Inferior parietal cortex (tissue), 1 donor: ENCODE measurements around the gene PBXIP1.

Experiments
- DNase-seq: peaks from one replicate; pipeline ENCODE4 v3.0.0-alpha.2; 2016; ENCODE audit errors: extremely low spot score

The PBXIP1 gene

DNA sequence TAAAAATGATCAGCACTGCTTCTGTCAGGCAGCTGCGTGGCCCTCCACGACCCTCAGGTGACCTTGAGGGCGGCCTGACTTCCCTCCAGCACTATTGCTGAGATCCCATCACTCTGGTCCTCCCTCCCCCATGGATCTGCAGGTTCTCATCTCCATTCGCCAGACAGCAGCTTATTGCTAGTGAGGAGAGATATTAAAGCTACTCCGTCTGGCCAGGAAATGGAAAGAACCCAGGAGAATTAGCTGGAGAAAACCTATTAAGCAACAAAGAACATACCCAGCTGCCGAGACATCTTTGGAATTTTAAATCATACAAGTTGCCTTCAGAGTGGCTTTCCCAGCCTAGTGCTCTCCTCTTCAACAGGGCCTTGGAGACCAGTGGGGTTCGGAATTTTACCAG lies 60.1 kb downstream of the PBXIP1 start:
- DNase-seq = no peak
